Activated T-cell treated with anti-CD3 and anti-CD28 coated beads, Interleukin-2, amount 50 U/mL, for 4 hours (primary cell): ENCODE measurements around the gene EPN3. TPM values are rescaled to one million over a fixed set of nuclear protein-coding genes. Genes with fewer than 3 reads are reported as not detected.

ENCODE experiments used
- ATAC-seq, 2 donors: fragments of 200-7000 bp; cut with Tn5 transposase; one replicate each; pipeline ENCODE4 v1.10.0; 2021
- DNase-seq: peaks from one replicate; pipeline ENCODE4 v3.0.0-alpha.2; 2020
- H3K27me3 Mint-ChIP-seq: one replicate; pipeline ENCODE4 v1.8.0; 2021; ENCODE audit warnings: low read depth, mixed read lengths
- H3K36me3 Mint-ChIP-seq: one replicate; pipeline ENCODE4 v1.8.0; 2022; ENCODE audit warnings: mixed read lengths; ENCODE audit not compliant: insufficient read depth
- H3K4me1 Mint-ChIP-seq: one replicate; pipeline ENCODE4 v1.8.0; 2021; ENCODE audit warnings: low read depth, mixed read lengths
- H3K4me3 Mint-ChIP-seq: one replicate; pipeline ENCODE4 v1.8.0; 2021; ENCODE audit warnings: mild to moderate bottlenecking, moderate library complexity, mixed read lengths
- H3K9me3 Mint-ChIP-seq: one replicate; pipeline ENCODE4 v1.8.0; 2021; ENCODE audit warnings: mixed read lengths
- total RNA-seq, 3 donors: library from RNA; stranded (reverse); gene quantifications; one replicate each; pipeline ENCODE4 v1.2.1, GENCODE V29; 2021

The EPN3 gene
- total RNA-seq, 3 donors from 2014 or later = 0.30 TPM; not detected in 2

GRCh38 chr17:50558941-50559614, 26.5 kb downstream of the EPN3 start:
- peaks cover 42% of the 10 kb centered on the region for H3K27me3 Mint-ChIP-seq
- DNase-seq = peak; percentile 13

DNA sequence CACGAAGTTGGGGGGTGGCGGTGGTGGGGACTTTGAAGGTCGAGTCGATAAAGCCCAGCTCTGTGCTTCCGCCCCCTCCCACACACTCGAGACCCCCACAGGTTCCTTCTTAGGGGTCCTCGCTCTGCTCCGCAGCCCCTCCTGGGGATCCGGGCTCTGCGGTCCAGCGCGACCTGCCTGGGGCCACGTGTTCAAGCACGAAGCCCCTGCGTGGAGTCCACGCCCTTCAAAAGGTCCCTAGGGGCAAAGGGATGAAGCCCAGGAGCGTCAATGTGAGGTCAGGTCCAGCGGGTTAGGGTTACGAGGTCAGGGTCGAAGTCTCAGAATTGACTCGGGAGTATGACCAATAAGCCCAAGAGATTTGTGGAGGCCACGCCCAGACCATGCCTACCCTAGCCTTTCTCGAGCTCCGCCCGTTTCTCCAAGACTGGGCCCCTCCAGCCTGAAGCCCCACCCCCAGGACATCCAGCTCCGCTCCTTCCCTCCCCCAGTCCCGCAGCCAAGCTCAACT, 27.2 kb downstream of the EPN3 start:
- Mint-ChIP-seq H3K27me3 (peaks cover 45% of the 10 kb centered on the region), H3K9me3 (no peaks in the 10 kb centered on the region), H3K4me1 (peaks cover 22% of the 10 kb centered on the region), H3K4me3 (peak overlapping the region; percentile 76), H3K36me3 (no peaks in the 10 kb centered on the region)
- DNase-seq = peak; percentile 20
- ATAC-seq = peak; percentile 21 to 23

More at GRCh38 chr17:50558941-50559614, 26.5 kb downstream of the EPN3 start:
- ATAC-seq = no peak
- peaks cover 22% of the 10 kb centered on the region for H3K4me1 Mint-ChIP-seq
- peak overlapping the region; percentile 48 for H3K4me3 Mint-ChIP-seq
- H3K9me3 Mint-ChIP-seq = no peaks in the 10 kb centered on the region
- no peaks in the 10 kb centered on the region for H3K36me3 Mint-ChIP-seq

DNA sequence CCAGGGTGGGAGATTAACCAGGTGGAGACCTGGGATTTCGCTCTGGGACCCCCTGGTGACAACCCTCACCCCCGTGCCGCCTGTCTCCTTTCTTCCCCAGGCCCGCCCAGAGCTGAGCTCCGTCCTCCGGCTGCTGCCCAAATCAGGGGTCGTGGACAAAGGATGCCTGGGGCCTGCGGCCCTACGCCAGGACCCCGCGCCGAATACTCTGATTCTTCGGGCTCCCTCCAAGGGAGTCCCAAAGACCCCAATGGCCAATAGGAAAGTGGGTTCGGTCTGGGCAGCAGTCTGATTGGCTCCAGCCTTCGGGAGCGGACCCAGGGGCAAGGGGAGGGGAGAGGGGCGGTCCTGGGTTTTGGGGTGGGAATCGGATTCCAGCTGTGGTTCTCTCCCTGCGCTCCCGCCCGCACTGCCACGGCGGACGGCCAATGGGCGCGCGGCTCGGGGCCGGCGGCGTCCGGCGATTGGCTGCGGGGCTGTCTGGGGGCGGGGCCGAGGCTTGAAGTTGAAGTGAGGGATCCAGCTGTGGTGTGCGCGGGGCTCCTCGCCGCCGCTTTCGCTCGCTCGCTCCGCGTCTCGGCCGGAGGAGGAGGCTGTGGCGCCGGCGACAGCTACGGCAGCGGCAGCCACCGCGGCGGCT, 27.8 kb downstream of the EPN3 start, which contains the start of gene CACNA1G:
TSS of gene CACNA1G (plus strand) at position 531 of the 640 bp plus-strand sequence. CDS start 745 bp downstream, outside the sequence.
- peaks cover 25% of the 10 kb centered on the region for H3K4me1 Mint-ChIP-seq
- peaks cover 50% of the 10 kb centered on the region for H3K27me3 Mint-ChIP-seq
- ATAC-seq (peak; percentile 93 to 94), DNase-seq (peak; percentile 81)
- H3K4me3 Mint-ChIP-seq = peak within 1 kb of the TSS; percentile 76
- no peaks in the 10 kb centered on the region for H3K9me3 Mint-ChIP-seq
- H3K36me3 Mint-ChIP-seq = no peaks in the 10 kb centered on the region

DNA sequence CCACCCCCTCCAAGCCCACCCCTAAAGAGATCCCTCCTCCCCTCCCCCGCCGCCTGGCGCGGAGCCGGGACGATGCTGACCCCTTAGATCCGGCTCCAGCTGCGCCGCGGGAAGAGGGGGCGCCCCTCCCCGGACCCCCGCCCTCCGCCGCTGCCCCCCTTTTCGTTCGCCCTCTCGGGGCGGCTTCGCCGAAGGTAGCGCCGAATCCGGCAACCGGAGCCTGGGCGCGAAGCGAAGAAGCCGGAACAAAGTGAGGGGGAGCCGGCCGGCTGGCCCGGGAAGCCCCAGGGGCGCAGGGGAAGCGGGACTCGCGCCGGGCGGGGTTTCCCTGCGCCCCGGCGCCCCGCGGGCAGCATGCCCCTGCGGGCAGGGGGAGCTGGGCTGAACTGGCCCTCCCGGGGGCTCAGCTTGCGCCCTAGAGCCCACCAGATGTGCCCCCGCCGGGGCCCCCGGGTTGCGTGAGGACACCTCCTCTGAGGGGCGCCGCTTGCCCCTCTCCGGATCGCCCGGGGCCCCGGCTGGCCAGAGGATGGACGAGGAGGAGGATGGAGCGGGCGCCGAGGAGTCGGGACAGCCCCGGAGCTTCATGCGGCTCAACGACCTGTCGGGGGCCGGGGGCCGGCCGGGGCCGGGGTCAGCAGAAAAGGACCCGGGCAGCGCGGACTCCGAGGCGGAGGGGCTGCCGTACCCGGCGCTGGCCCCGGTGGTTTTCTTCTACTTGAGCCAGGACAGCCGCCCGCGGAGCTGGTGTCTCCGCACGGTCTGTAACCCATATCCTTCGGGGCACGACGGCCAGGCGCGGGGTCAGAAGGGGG, 28.6 kb downstream of the EPN3 start:
- no peaks in the 10 kb centered on the region for H3K36me3 Mint-ChIP-seq
- peaks cover 28% of the 10 kb centered on the region for H3K4me1 Mint-ChIP-seq
- peaks cover 57% of the 10 kb centered on the region for H3K27me3 Mint-ChIP-seq
- no peaks in the 10 kb centered on the region for H3K9me3 Mint-ChIP-seq
- DNase-seq (no peak), ATAC-seq (peak; percentile 10 to 16)
- H3K4me3 Mint-ChIP-seq = no peak overlapping the region

- no peaks in the 10 kb centered on the region for H3K9me3 Mint-ChIP-seq
- DNase-seq (no peak), ATAC-seq (no peak)
- H3K36me3 Mint-ChIP-seq = no peaks in the 10 kb centered on the region
- H3K27me3 Mint-ChIP-seq = peaks cover 64% of the 10 kb centered on the region
- peaks cover 28% of the 10 kb centered on the region for H3K4me1 Mint-ChIP-seq
- no peak overlapping the region for H3K4me3 Mint-ChIP-seq
Observed at GRCh38 chr17:50561746-50562141, 29.2 kb downstream of the EPN3 start.

GRCh38 chr17:50562242-50563091, 29.9 kb downstream of the EPN3 start:
- H3K36me3 Mint-ChIP-seq = no peaks in the 10 kb centered on the region
- peak overlapping the region; percentile 41 for H3K4me3 Mint-ChIP-seq
- peaks cover 66% of the 10 kb centered on the region for H3K27me3 Mint-ChIP-seq
- no peaks in the 10 kb centered on the region for H3K9me3 Mint-ChIP-seq
- H3K4me1 Mint-ChIP-seq = peaks cover 28% of the 10 kb centered on the region
- no peak for DNase-seq
- ATAC-seq = no peak

DNA sequence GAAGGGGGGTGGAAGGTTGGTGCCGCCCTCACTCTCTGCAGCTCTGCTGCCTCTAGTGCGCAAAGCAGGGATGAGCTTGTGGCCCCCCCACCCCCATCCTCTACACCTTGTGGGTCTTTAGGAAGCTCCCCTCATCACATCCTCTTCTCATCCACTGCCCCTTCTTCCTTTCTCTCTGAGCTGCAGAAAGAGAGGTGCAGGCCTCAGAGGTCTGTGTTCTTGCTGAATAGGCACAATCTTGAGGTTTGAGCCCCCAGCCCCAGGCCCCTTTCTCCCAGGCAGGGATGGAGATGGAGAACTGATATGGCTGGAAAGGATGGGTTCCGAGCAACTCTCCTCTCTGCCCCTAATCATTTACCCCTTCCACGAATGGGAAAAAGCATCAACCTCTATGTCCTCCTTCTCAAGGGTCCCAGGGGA, 30.6 kb downstream of the EPN3 start:
- Mint-ChIP-seq H3K9me3 (no peaks in the 10 kb centered on the region), H3K27me3 (peaks cover 68% of the 10 kb centered on the region), H3K4me3 (no peak overlapping the region), H3K4me1 (peaks cover 28% of the 10 kb centered on the region), H3K36me3 (no peaks in the 10 kb centered on the region)
- ATAC-seq = no peak
- DNase-seq = no peak

- H3K9me3 Mint-ChIP-seq = no peaks in the 10 kb centered on the region
- no peaks in the 10 kb centered on the region for H3K36me3 Mint-ChIP-seq
- H3K4me1 Mint-ChIP-seq = peaks cover 15% of the 10 kb centered on the region
- no peak for DNase-seq
- peaks cover 51% of the 10 kb centered on the region for H3K27me3 Mint-ChIP-seq
- ATAC-seq = no peak
- H3K4me3 Mint-ChIP-seq = no peak overlapping the region
Observed at GRCh38 chr17:50564916-50565315, 32.4 kb downstream of the EPN3 start.

DNA sequence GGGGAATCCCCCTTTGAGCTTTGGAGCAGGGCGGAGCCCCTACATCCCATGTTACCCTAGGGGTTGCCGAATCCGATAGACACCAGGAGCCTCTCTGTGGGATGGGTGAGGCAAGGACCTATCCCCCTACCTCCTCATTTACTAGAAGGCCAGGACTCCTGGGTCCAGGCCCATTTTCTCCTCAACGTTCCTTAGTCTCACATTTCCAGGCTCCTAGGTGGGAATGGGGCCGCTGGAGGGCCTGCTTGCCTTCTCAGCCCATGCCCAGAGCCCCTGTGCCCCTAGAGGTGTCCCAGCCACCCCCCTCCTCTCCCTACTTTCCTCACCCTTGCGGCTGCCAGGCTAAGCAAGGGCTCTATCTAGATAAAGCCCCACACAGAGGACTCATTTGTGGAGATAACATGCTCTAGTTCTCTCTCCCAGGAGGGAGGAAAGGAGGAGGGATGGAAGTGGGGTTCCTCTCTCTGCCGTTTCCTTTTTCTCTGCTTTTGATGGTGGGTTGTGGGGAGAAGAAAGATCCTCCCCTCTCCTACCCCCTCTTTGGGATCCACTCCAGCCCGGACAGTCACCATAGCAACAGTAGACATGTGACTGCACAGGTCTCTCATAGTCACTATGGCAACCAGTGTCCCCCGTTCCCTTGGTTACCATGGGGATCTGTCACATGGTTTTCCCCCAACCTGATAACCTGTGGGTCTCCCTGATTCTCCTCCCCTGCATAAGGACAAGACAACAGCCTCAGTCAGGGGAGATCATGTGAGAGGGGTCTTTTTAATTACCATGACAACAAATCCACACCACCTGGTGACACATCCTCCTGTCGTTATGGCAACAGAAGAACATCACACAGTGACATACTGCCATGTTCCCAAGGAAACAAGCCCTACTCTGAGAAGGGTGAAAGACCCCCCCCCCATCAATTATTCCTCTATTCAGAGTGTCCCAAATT, 33.1 kb downstream of the EPN3 start:
- DNase-seq (no peak), ATAC-seq (no peak)
- Mint-ChIP-seq H3K4me1 (peaks cover 12% of the 10 kb centered on the region), H3K27me3 (peaks cover 48% of the 10 kb centered on the region), H3K9me3 (no peaks in the 10 kb centered on the region), H3K4me3 (peak overlapping the region; percentile 42), H3K36me3 (no peaks in the 10 kb centered on the region)

GRCh38 chr17:50566886-50567285, 34.4 kb downstream of the EPN3 start:
- H3K9me3 Mint-ChIP-seq = no peaks in the 10 kb centered on the region
- peaks cover 12% of the 10 kb centered on the region for H3K4me1 Mint-ChIP-seq
- H3K4me3 Mint-ChIP-seq = no peak overlapping the region
- no peak for ATAC-seq
- DNase-seq = no peak
- peaks cover 50% of the 10 kb centered on the region for H3K27me3 Mint-ChIP-seq
- no peaks in the 10 kb centered on the region for H3K36me3 Mint-ChIP-seq

- no peak overlapping the region for H3K4me3 Mint-ChIP-seq
- peaks cover 42% of the 10 kb centered on the region for H3K27me3 Mint-ChIP-seq
- peaks cover 7% of the 10 kb centered on the region for H3K4me1 Mint-ChIP-seq
- no peaks in the 10 kb centered on the region for H3K9me3 Mint-ChIP-seq
- DNase-seq = no peak
- H3K36me3 Mint-ChIP-seq = no peaks in the 10 kb centered on the region
- no peak for ATAC-seq
Observed at GRCh38 chr17:50568659-50569058, 36.1 kb downstream of the EPN3 start.

- DNase-seq (no peak), ATAC-seq (no peak)
- peaks cover 7% of the 10 kb centered on the region for H3K4me1 Mint-ChIP-seq
- no peak overlapping the region for H3K4me3 Mint-ChIP-seq
- peaks cover 36% of the 10 kb centered on the region for H3K27me3 Mint-ChIP-seq
- H3K9me3 Mint-ChIP-seq = no peaks in the 10 kb centered on the region
- no peaks in the 10 kb centered on the region for H3K36me3 Mint-ChIP-seq
Observed at GRCh38 chr17:50569592-50569991, 37.1 kb downstream of the EPN3 start.

DNA sequence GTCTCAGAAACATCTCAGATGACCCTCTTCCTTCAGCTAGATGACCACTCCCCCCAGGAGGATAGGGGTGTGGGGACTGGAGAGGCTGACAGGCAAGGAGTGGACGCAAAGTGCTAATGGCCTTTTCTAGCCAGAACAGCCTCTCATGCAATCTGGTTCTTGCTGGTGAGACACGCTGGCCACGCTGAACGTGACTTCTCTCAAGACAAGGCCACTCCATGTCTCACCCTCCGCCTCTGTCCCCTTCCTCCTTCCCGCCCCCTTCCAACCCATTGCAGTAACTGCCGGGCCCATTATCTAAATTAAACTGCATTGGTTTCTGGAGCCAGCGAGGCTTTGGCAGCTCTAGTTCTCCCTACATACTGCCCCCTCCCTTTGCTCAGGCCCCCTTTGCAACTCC, 37.5 kb downstream of the EPN3 start:
- ATAC-seq = no peak
- peaks cover 5% of the 10 kb centered on the region for H3K4me1 Mint-ChIP-seq
- no peak for DNase-seq
- no peak overlapping the region for H3K4me3 Mint-ChIP-seq
- H3K27me3 Mint-ChIP-seq = peaks cover 33% of the 10 kb centered on the region
- no peaks in the 10 kb centered on the region for H3K9me3 Mint-ChIP-seq
- no peaks in the 10 kb centered on the region for H3K36me3 Mint-ChIP-seq
